ENCODE measurements around the gene SHOC2.

GRCh38 chr10:110951381-110951780 lies 32.0 kb downstream of the SHOC2 start:
- no peak for TF ChIP-seq RAD21 (conservative IDR thresholded peaks at IDR 0.05)
- no peak for TF ChIP-seq CTCF (IDR thresholded peaks at IDR 0.05; ENCODE audit: poor library complexity, severe bottlenecking)
- no peak for TF ChIP-seq EZH2 (IDR thresholded peaks at IDR 0.05; ENCODE audit: borderline replicate concordance, insufficient read depth, low read length, poor library complexity, severe bottlenecking)
- no peak for TF ChIP-seq REST (IDR thresholded peaks at IDR 0.05; ENCODE audit: borderline replicate concordance)
- no peak for TF ChIP-seq MXI1 (conservative IDR thresholded peaks at IDR 0.05; ENCODE audit: poor library complexity, severe bottlenecking)
